Measurements from ENCODE around the gene LYZL1.
"Not testable (repeated sequence)": the region's sequence is repeated elsewhere in the genome, so short reads cannot be mapped to it uniquely, and the experiment has no call there.

The LYZL1 gene

GRCh38 chr10:29332061-29332760 lies 43.3 kb downstream of the LYZL1 start:
- no peak for DNase-seq (ENCODE audit: low read depth)

DNA sequence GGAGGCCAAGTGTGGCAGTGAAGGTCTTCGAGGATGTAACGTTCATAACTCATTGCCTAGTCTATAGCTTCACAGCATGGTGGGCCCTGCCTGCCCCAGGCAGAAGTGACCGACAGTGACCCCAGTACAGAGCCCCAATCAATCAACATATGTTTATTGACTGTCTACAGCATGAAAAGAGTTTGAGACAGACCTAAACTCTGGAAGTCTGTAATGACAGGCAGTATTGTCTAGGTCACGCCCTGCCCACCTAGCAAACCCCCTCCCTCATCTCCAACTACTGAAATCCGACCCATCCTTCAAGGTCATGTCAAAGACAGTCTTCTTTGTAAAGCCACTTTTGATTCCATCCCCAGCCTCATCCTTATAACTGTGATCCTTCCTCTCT lies 43.9 kb downstream of the LYZL1 start:
- DNase-seq (ENCODE audit: low read depth), result no peak

DNA sequence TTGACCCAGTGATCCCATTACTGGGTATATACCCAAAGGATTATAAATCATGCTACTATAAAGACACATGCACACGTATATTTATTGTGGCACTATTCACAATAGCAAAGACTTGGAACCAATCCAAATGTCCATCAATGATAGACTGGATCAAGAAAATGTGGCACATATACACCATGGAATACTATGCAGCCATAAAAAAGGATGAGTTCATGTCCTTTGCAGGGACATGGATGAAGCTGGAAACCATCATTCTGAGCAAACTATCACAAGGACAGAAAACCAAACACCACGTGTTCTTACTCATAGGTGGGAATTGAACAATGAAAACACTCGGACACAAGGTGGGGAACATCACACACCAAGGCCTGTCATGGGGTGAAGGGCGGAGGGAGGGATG lies 48.7 kb downstream of the LYZL1 start:
- not testable (repeated sequence) for DNase-seq (ENCODE audit: low read depth)

- DNase-seq (ENCODE audit: low read depth), result no peak
These were observed 54.8 kb downstream of the LYZL1 start for GRCh38 chr10:29343607-29344038.

- DNase-seq (ENCODE audit: low read depth), result no peak
These were observed 55.4 kb downstream of the LYZL1 start for GRCh38 chr10:29344073-29344820.

DNA sequence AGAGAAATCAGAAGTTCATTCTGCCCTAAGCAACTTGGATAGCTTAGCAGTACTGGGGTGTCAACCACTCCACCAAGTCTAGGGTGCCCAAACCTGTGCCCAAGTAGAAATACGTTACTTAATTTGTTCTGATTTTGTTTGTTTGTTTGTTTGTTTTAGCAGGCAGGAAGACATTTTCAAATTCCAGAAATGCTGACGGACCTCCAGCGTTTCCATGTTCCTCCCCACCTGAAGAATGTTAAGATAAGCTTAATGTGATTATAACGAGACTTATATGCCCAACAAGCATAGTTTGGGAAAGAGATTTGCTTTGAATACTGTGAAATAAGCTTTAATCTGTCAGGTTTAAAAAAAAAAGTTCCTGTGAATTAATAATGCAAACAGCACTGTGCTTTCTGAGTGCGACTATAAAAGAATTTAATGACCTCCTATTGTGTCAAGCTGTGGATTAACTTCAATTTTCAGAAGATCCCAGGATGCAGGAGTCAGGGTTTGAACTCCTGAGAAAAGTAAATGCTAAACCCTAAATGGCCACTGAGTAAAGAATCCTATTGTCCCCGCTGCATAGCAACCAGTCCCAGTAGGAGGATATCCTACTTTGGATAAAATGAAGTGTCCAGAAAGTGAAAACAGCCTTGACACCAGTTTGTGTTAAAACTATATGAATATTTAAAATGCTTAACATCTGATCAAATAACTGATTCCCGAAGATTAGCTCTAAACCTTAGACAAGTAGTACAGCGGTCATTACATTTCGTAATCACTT lies 56.5 kb downstream of the LYZL1 start:
- DNase-seq (ENCODE audit: low read depth), result no peak

GRCh38 chr10:29345910-29346209 lies 57.0 kb downstream of the LYZL1 start:
- no peak for DNase-seq (ENCODE audit: low read depth)

DNA sequence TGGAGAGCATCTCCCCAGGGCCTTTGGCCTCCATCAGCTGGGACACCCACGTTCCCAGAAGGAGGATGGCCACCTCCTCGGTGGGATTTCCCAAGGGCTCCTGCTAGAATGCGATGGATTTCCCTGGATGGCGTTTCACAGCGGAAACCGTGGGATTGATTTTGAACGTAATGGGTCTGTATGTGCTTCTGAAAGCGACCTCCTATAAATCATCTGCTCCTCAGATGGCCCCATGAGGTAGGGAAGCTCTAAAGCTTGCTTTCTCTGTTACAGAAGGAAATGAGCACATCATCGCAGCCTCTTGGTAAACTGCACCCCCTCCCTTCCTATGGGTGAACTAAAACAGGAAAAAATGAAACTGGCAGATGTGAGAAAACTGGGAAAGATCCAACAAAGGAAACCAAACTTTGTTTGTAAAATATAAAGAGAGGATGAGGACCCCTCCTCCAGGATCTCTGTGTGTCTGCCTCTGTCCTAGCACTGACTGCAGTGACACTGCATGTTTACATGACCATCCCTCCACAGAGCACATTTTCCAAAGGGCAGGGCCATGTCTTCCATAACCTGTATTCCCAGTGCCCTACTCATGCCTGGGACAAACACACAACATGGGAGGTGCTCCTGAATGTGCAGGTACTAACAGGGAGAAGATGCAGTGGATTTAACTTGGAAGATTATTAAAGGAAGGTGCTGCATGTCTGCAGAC lies 57.6 kb downstream of the LYZL1 start:
- DNase-seq (ENCODE audit: low read depth), result no peak

DNA sequence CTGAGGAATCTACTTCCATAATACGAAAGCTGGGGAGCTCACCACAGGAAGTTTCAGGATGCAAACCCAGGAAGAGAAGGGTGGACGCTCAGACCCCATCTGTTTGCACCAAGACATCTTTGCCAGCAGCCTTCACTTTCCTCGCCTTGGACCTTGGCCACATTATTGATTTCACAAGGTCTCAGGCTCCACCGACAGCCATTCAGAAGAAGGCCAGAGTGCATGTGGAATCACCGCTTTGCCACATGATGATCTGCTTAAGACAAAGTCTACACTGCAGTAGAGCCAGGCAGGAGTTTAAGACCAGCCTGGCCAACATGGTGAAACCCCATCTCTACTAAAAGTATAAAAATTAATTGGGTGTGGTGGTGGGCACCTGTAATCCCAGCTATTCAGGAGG lies 60.0 kb downstream of the LYZL1 start:
- DNase-seq (ENCODE audit: low read depth), result no peak

DNA sequence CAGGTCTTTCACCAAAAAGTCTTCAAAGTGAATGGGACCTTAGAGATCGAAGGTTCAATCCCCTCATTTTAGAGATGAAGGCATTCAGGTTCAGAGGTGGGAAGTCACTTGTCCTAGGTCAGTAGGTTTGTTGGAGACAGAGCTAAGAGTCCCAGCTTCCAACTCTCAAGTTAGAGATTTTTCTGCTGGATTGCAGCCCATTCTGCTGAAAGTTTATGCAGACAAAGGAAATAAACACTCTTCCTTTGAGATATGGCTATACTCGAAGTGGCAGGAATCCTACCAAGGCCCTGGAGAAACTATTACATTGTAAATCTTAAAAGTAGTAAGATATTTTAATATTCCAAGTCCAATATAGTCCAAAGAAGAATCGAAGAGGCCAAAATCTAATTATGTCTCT lies 64.4 kb downstream of the LYZL1 start:
- DNase-seq (ENCODE audit: low read depth), result no peak

DNA sequence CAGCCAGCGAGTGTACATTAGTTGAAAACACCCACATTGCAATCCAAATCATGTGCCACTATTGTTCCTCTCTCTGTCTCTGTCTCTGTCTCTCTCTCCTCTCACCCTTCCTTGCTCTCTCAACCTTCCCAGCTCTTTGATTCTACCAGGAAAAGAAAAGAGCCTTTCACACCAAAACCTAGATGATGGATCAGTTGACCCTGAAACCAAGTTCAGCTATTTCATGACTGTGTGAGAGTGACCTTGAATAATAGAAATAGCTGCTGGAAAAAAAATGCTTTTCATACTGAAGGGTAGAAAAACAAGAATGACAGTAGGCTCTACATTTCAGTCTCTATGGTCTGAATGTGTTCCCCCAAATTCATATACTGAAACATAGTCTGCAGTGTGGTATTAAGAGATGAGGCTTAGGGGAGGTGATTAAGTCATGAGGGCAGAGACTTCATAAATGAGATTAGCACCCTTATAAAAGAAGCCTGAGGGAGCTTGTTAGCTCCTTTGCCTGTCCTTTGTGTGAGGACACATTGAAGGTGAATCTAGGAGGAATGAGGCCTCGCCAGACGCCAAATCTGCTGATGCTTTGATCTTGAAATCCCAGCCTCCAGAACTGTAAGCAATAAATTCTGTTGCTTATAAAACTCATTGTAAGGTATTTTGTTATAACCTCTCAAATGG lies 65.2 kb downstream of the LYZL1 start:
- no peak for DNase-seq (ENCODE audit: low read depth)

- no peak for DNase-seq (ENCODE audit: low read depth)
These were observed 66.6 kb downstream of the LYZL1 start for GRCh38 chr10:29355411-29355991.

GRCh38 chr10:29356931-29357330 lies 68.1 kb downstream of the LYZL1 start:
- DNase-seq (ENCODE audit: low read depth), result no peak

DNA sequence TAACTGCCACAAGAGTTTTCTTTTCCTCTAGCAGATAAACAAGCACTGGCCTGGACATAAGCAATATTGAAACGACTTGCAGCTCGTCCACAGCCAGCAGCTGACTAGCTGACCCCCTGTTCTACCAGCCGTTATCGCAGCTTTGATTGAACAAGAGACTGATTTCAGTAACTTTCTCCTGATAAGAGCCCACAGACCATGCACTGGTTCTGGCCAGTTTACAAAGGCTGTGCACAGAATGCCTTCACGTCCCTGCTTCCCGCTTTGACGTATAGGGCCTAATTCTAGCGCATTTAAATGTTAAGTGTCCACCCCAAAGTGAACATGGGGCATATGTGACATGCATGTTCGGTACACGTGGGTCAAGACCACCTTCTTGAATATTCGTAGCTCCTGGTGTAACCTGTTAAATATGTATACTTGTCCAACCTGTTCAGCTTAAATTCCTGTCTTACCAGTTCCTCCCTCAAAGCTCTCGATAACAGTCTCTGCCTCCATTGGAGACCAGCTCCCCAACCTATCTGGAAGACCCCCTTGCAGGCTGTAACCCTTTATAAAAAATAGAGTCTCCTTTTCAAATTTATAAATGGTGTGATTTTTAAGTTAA lies 69.2 kb downstream of the LYZL1 start:
- DNase-seq (ENCODE audit: low read depth), result no peak

GRCh38 chr10:29360215-29360853 lies 71.5 kb downstream of the LYZL1 start:
- not testable (repeated sequence) for DNase-seq (ENCODE audit: low read depth)
